ENCODE measurements around the gene SPHK2.

GRCh38 chr19:48639483-48640375, 20.4 kb downstream of the SPHK2 start:
- TF ChIP-seq EP300 (IDR thresholded peaks at IDR 0.05): no peak
- TF ChIP-seq CTCF (IDR thresholded peaks at IDR 0.05): no peak
- TF ChIP-seq POLR2A (IDR thresholded peaks at IDR 0.05): no peak

All from gastroesophageal sphincter (tissue), 3 donors.